GM12865 (cell line): ENCODE results near the gene CAMKMT.

Experiments used
- DNase-seq: peaks from one replicate; pipeline ENCODE4 v3.0.0; 2010; ENCODE audit warnings: low read depth
- H3K4me3 ChIP-seq: 2 replicates; pipeline ENCODE4 v1.5.1; 2011; ENCODE audit warnings: mild to moderate bottlenecking, low read depth, low read length, control low read depth
- CTCF ChIP-seq: IDR thresholded peaks from 2 replicates; pipeline ENCODE4 v1.5.1; 2011; ENCODE audit warnings: low read length, control low read depth, low read depth, inconsistent platforms; ENCODE audit not compliant: insufficient read depth; ENCODE audit errors: missing control alignments

The CAMKMT gene

GRCh38 chr2:44766220-44766619 is 404.5 kb downstream of the CAMKMT start:
- DNase-seq, result no peak
- no peak overlapping the region for H3K4me3 ChIP-seq
- TF ChIP-seq CTCF, result no peak

GRCh38 chr2:44766777-44767176 is 405.0 kb downstream of the CAMKMT start:
- no peak for DNase-seq
- H3K4me3 ChIP-seq, result no peak overlapping the region
- no peak for TF ChIP-seq CTCF

- no peak for TF ChIP-seq CTCF
- no peak for DNase-seq
- no peak overlapping the region for H3K4me3 ChIP-seq
Observed at GRCh38 chr2:44767691-44768090, 405.9 kb downstream of the CAMKMT start.

GRCh38 chr2:44768438-44769236 is 406.9 kb downstream of the CAMKMT start:
- no peak for TF ChIP-seq CTCF
- H3K4me3 ChIP-seq, result no peak overlapping the region
- no peak for DNase-seq

GRCh38 chr2:44769349-44770011 is 407.7 kb downstream of the CAMKMT start:
- DNase-seq, result no peak
- no peak for TF ChIP-seq CTCF
- no peak overlapping the region for H3K4me3 ChIP-seq

GRCh38 chr2:44770221-44771195 is 408.8 kb downstream of the CAMKMT start:
- H3K4me3 ChIP-seq, result no peak overlapping the region
- peak; percentile 7 for DNase-seq
- TF ChIP-seq CTCF, result peak; percentile 2
